Hypothalamus (tissue), 51 donors: ENCODE results near the gene CHRM5.
"Not testable (repeated sequence)": the region's sequence is repeated elsewhere in the genome, so short reads cannot be mapped to it uniquely, and the experiment has no call there.

Source experiments
- DNase-seq, 51 donors: peaks; one replicate each; lab custom pipeline; 2025; lab: John Stamatoyannopoulos, UW

Gene CHRM5

GRCh38 chr15:34038023-34038870 is 70.0 kb downstream of the CHRM5 start:
- peak in 50 of 51 donors; percentile 20 to 88 (median 72) for DNase-seq

- peak in 32 of 51 donors; percentile 3 to 67 (median 48) for DNase-seq
These were observed 70.8 kb downstream of the CHRM5 start, which contains the start of gene AVEN for GRCh38 chr15:34038871-34039789. TSS of gene AVEN (minus strand) at chr15:34039204. CDS start at chr15:34039046, 158 bp downstream.

GRCh38 chr15:34039790-34040113 is 71.5 kb downstream of the CHRM5 start:
- DNase-seq: peak in 1 of 51 donors; percentile 34

GRCh38 chr15:34043391-34043790 is 75.1 kb downstream of the CHRM5 start:
- peak in 1 of 51 donors; percentile 4 for DNase-seq

- DNase-seq: no peak
These were observed 75.5 kb downstream of the CHRM5 start for GRCh38 chr15:34043813-34044212.

- DNase-seq: no peak
These were observed 78.3 kb downstream of the CHRM5 start for GRCh38 chr15:34046471-34047145.

GRCh38 chr15:34047893-34048775 is 79.8 kb downstream of the CHRM5 start:
- no peak for DNase-seq

GRCh38 chr15:34049112-34049511 is 80.8 kb downstream of the CHRM5 start:
- no peak for DNase-seq

GRCh38 chr15:34050385-34050784 is 82.1 kb downstream of the CHRM5 start:
- DNase-seq: not testable (repeated sequence)

- no peak for DNase-seq
These were observed 85.9 kb downstream of the CHRM5 start for GRCh38 chr15:34054081-34054707.

- no peak for DNase-seq
These were observed 87.7 kb downstream of the CHRM5 start for GRCh38 chr15:34055868-34056595.

GRCh38 chr15:34056911-34057310 is 88.6 kb downstream of the CHRM5 start:
- DNase-seq: no peak

GRCh38 chr15:34059476-34059875 is 91.2 kb downstream of the CHRM5 start:
- no peak for DNase-seq

GRCh38 chr15:34059946-34060345 is 91.6 kb downstream of the CHRM5 start:
- no peak for DNase-seq

GRCh38 chr15:34064438-34064837 is 96.1 kb downstream of the CHRM5 start:
- DNase-seq: no peak

GRCh38 chr15:34065261-34065660 is 97.0 kb downstream of the CHRM5 start:
- no peak for DNase-seq

- no peak for DNase-seq
These were observed 97.6 kb downstream of the CHRM5 start for GRCh38 chr15:34065941-34066340.

GRCh38 chr15:34070003-34070402 is 101.7 kb downstream of the CHRM5 start:
- DNase-seq: no peak

- no peak for DNase-seq
These were observed 108.5 kb downstream of the CHRM5 start for GRCh38 chr15:34076785-34077184.
